ENCODE measurements around the gene EIF3L.

Gene EIF3L

DNA sequence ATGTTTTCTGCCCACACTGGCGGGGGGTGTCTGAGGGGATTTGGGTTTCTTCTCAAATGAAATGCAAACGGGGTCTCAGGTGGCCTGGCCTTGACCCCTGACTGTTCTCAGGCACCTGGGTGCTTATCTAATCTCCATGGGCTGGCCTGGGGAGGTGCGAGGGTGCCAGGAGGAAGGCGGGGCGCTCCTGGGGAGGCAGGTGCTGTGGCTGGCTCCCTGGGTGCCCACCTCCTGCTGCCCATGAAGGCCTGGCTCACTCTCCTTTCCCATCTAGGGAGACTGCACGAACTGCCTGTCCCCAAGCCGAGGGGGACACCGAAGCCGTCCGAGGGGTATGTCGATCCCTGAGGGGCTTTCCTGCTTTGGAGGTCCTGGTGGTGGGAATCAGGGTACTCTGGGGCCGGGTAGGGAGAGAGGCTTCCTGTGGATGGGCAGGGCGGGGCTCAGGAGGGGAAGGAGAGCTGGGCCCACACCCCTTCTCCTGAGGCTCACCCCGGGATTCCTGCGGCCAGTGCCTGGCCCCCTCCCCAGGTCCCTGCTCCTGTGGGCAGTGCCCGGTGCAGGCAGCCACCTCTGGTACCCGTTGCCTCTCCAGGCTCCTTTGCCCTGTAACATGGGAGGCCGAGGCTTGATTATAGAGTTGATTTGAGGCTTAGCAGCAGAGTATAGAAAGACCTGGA, 75.3 kb downstream of the EIF3L start:
- Histone ChIP-seq H3K79me2 (ENCODE audit: insufficient read depth, low read length) (no peaks in the 10 kb centered on the region), H3K9me3 (ENCODE audit: insufficient read depth, low read length) (no peaks in the 10 kb centered on the region), H3K9me2 (replicated peaks; ENCODE audit: insufficient read depth, low read length) (no peaks in the 10 kb centered on the region), H3K36me3 (ENCODE audit: low read length) (no peaks in the 10 kb centered on the region), H3K9ac (ENCODE audit: low read length) (no peak overlapping the region), H3K4me2 (ENCODE audit: low read depth, low read length, poor library complexity, severe bottlenecking) (no peak overlapping the region), H3K4me3 (ENCODE audit: insufficient read depth, low read length, poor library complexity, severe bottlenecking) (no peak overlapping the region), H2AFZ (ENCODE audit: low read depth, low read length, severe bottlenecking) (no peak overlapping the region), H3K27ac (ENCODE audit: low read depth, low read length) (no peak overlapping the region), H3F3A (ENCODE audit: insufficient read depth) (no peaks in the 10 kb centered on the region), H4K20me1 (ENCODE audit: low read depth, low read length) (no peaks in the 10 kb centered on the region), H3K27me3 (ENCODE audit: low read length) (no peaks in the 10 kb centered on the region)
- no peak for TF ChIP-seq CTCF (IDR thresholded peaks at IDR 0.05; ENCODE audit: insufficient read depth, low read length, poor library complexity, severe bottlenecking)
- no peak for TF ChIP-seq EZH2phosphoT487 (conservative IDR thresholded peaks at IDR 0.05; ENCODE audit: low read length)

- Histone ChIP-seq H3K4me3 (ENCODE audit: insufficient read depth, low read length, poor library complexity, severe bottlenecking) (no peak overlapping the region), H4K20me1 (ENCODE audit: low read depth, low read length) (no peaks in the 10 kb centered on the region), H2AFZ (ENCODE audit: low read depth, low read length, severe bottlenecking) (no peak overlapping the region), H3K9me2 (replicated peaks; ENCODE audit: insufficient read depth, low read length) (no peaks in the 10 kb centered on the region), H3F3A (ENCODE audit: insufficient read depth) (no peaks in the 10 kb centered on the region), H3K4me2 (ENCODE audit: low read depth, low read length, poor library complexity, severe bottlenecking) (no peak overlapping the region), H3K9ac (ENCODE audit: low read length) (no peak overlapping the region), H3K27ac (ENCODE audit: low read depth, low read length) (no peak overlapping the region), H3K27me3 (ENCODE audit: low read length) (no peaks in the 10 kb centered on the region), H3K9me3 (ENCODE audit: insufficient read depth, low read length) (no peaks in the 10 kb centered on the region), H3K79me2 (ENCODE audit: insufficient read depth, low read length) (no peaks in the 10 kb centered on the region), H3K36me3 (ENCODE audit: low read length) (no peaks in the 10 kb centered on the region)
- no peak for TF ChIP-seq EZH2phosphoT487 (conservative IDR thresholded peaks at IDR 0.05; ENCODE audit: low read length)
- no peak for TF ChIP-seq CTCF (IDR thresholded peaks at IDR 0.05; ENCODE audit: insufficient read depth, low read length, poor library complexity, severe bottlenecking)
Observed at GRCh38 chr22:37925330-37925729, 76.1 kb downstream of the EIF3L start.

DNA sequence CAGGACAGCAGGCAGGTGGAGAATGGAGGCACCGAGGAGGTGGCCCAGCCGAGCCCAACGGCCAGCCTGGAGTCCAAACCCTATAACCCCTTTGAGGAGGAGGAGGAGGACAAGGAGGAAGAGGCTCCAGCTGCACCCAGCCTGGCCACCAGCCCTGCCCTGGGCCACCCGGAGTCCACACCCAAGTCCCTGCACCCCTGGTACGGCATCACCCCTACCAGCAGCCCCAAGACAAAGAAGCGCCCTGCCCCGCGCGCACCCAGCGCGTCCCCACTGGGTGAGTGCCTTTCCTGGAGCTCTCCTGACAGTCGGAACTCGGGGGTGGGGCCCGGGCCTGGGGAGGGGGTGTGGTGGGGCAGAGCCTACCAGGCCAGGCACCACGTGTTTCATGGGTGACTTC, 76.5 kb downstream of the EIF3L start:
- H3K36me3 ChIP-seq (ENCODE audit: low read length): no peaks in the 10 kb centered on the region

More for the DNA sequence above, 76.5 kb downstream of the EIF3L start:
- H3K4me2 ChIP-seq (ENCODE audit: low read depth, low read length, poor library complexity, severe bottlenecking): no peak overlapping the region
- no peak overlapping the region for H2AFZ ChIP-seq (ENCODE audit: low read depth, low read length, severe bottlenecking)
- H3K27me3 ChIP-seq (ENCODE audit: low read length): no peaks in the 10 kb centered on the region
- H3K27ac ChIP-seq (ENCODE audit: low read depth, low read length): no peak overlapping the region
- no peak overlapping the region for H3K9ac ChIP-seq (ENCODE audit: low read length)
- H3K9me3 ChIP-seq (ENCODE audit: insufficient read depth, low read length): no peaks in the 10 kb centered on the region
- no peak overlapping the region for H3K4me3 ChIP-seq (ENCODE audit: insufficient read depth, low read length, poor library complexity, severe bottlenecking)
- TF ChIP-seq EZH2phosphoT487 (conservative IDR thresholded peaks at IDR 0.05; ENCODE audit: low read length) (no peak), CTCF (IDR thresholded peaks at IDR 0.05; ENCODE audit: insufficient read depth, low read length, poor library complexity, severe bottlenecking) (no peak)
- no peaks in the 10 kb centered on the region for H3K9me2 ChIP-seq (replicated peaks; ENCODE audit: insufficient read depth, low read length)
- no peaks in the 10 kb centered on the region for H4K20me1 ChIP-seq (ENCODE audit: low read depth, low read length)
- H3F3A ChIP-seq (ENCODE audit: insufficient read depth): no peaks in the 10 kb centered on the region
- H3K79me2 ChIP-seq (ENCODE audit: insufficient read depth, low read length): no peaks in the 10 kb centered on the region
